GM18511 (cell line): ENCODE measurements around the gene AACS.
A peak's percentile ranks its signal among the peaks of the same experiment; 100 is the strongest.
"Not testable (repeated sequence)": the region's sequence is repeated elsewhere in the genome, so short reads cannot be mapped to it uniquely, and the experiment has no call there.

Experiments used
- ATAC-seq: cut with Tn5 transposase; IDR thresholded peaks from one replicate; pipeline ENCODE4 v1.9.1; 2021; ENCODE audit warnings: mild to moderate bottlenecking, moderate library complexity; ENCODE audit not compliant: unreplicated experiment

Gene AACS

GRCh38 chr12:125065021-125065918 is at the start of gene AACS:
AACS (plus strand) TSS chr12:125065435; CDS start chr12:125065585, 150 bp downstream.
- peak; percentile 94 for ATAC-seq

GRCh38 chr12:125015680-125016310 is 49.4 kb upstream of the AACS start:
- ATAC-seq, result no peak

- ATAC-seq, result no peak
These were observed 47.4 kb upstream of the AACS start for GRCh38 chr12:125017801-125018200.

GRCh38 chr12:125018356-125018755 is 46.9 kb upstream of the AACS start:
- no peak for ATAC-seq

GRCh38 chr12:125021096-125021495 is 44.1 kb upstream of the AACS start:
- no peak for ATAC-seq

- ATAC-seq, result no peak
These were observed 43.5 kb upstream of the AACS start for GRCh38 chr12:125021771-125022170.

GRCh38 chr12:125023065-125023464 is 42.2 kb upstream of the AACS start:
- ATAC-seq, result no peak

DNA sequence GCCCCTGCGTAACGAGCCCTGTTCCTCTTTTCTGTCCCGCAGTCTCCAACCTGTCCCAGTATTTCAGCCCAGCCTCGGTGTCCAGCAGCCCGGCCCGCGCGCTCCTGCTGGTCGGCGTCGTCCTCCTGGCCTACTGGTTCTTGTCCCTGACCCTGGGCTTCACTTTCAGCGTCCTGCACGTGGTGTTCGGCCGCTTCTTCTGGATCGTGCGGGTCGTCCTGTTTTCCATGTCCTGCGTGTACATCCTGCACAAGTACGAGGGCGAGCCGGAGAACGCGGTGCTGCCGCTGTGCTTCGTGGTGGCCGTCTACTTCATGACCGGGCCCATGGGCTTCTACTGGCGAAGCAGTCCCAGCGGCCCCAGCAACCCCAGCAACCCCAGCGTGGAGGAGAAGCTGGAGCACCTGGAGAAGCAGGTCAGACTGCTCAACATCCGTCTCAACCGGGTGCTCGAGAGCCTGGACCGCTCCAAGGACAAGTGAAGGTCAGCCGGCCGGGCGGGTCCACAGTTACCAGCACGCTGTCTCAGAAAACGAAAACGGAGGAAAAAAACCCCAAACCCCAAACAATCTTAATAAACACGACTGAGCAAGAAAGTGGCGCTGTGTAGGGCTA is 40.2 kb upstream of the AACS start:
- ATAC-seq, result no peak

DNA sequence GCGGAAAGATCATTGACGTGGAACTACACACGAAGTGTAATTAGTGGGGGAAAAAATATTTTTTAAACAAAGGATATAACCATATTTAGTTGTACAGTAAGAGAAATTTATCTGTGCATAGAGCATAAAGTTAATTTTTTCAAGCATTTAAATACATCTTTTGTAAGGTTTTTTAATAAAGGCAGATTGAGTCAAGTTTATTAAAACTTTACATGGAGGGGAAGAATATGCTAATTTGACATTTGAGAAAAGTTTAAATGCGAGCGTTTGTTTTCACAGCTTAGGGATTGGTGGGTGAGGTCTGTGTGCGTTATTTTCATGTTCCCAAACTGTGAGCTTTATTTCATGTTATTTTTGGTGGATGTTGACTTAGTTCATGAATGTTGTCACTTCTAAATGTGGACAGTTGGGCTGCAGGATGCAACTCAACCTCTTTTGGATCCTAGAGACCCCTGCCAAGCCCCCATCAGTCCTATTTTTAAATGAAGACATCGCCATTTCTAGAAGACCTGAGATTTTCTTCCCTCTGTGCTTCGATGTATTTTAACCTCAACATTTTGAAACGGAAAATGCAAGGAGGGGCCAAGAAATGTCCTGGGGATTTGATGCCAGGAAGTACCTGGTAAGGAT is 39.5 kb upstream of the AACS start:
- ATAC-seq, result no peak

- ATAC-seq, result no peak
These were observed 37.1 kb upstream of the AACS start for GRCh38 chr12:125028106-125028505.

DNA sequence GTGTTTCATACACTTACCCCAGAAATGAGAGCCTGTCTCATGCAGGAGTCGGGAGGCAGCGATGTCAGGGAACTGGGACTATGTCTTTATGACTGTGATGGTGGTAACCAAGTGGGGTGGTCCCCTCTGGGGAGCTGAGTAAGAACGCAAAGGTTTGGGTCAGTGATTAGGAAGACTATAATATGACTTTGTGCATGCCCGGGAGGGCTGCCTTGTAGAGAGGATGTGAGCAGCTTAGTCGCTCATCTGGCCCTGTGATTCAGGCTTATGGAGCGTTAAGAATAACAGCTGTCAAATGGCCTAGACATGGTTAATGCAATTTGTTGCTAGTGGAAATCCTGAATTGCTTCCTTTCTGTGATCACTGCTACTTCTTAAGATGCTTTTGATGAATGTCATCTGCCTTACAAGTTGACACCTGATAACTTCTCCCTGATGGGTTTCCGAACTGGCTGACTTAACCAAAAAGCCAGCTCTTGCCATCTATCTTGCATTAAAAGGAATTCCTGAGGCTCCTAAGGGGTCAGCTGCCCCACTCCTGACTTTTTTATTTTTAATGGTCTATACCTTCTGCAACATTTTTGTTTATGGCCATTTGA is 35.4 kb upstream of the AACS start:
- ATAC-seq, result no peak

DNA sequence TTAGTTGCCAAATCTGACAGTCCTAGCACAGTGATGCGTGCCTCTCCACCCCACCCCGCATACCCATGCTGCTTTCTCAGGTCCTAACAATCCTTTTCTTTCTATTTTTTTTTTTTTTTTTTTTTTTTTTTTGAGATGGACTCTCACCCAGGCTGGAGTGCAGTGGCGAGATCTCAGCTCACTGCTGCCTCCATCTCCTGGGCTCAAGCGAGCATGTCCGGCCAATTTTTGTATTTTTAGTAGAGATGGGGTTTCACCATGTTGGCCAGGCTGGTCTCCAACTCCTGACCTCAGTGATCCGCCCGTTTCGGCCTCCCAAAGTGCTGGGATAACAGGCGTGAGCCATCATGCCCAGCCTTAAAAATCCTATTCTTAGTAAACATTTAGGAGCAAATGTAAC is 33.8 kb upstream of the AACS start:
- ATAC-seq, result not testable (repeated sequence)

DNA sequence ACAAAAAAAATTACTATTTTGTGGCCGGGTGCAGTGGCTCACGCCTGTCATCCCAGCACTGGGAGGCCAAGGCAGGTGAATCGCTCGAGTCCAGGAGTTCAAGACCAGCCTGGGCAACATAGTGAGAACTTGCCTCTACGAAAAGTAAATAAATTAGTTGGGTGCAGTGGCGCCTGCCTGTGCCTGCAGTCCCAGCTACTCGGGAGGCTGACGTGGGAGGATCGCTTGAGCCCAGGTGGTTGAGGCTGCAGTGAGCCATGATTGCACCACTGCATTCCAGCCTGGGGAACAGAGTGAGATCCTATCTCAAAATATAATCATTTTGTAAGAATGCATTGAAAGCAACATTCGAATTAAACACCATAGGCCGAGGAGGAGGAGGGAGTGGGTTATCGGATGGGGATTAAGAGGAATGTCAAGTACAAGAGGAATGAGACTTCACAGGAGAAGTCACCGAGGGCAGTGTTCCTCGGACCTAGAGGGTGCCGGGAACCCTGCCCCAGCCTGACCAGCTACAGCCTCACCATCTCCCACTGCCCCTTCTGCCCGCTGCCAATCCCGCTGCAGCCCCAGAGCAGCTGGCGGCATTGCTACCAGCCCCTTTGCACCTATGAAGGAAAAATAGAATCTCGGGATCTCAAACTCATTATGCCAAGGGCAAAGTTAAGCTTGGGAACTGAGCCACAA is 32.6 kb upstream of the AACS start:
- ATAC-seq, result no peak

GRCh38 chr12:125033288-125033687 is 31.9 kb upstream of the AACS start:
- ATAC-seq, result no peak

GRCh38 chr12:125038976-125039625 is 26.1 kb upstream of the AACS start:
- ATAC-seq, result no peak

DNA sequence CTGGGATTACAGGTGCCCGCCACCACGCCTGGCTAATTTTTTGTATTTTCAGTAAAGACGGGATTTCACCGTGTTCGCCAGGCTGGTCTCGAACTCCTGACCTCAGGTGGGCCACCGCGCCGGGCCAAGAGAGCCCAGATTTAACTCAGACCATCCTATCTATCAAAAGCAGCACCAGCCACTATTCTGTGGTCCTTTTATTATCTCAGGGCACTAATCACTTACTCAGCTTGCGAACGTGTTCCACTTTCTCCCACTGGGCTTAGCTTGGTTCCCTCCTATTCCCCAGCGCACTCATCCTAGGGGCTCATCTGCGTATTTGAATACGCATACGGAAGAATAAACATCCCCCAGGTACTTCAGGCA is 16.2 kb upstream of the AACS start:
- ATAC-seq, result no peak

GRCh38 chr12:125050446-125050845 is 14.8 kb upstream of the AACS start:
- ATAC-seq, result no peak

DNA sequence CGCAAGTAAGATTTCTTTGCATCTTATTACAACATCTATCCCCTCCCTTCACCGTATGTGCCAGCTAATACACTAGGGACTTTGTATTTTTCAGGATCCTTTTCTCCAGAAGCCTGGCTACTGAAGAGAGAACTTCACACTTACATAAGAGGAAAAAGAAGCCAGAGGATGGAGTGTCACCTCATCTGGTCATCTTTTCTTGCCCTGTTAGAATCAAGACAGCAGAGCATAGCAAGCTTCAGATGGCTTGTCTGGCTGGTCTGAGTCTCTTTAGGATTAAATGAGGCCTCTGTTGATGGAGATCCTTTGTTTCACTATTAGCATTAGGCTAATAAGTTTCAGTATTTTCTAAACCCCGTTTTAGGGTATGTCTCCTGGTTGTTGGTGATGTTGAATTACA is 14.4 kb upstream of the AACS start:
- ATAC-seq, result no peak

DNA sequence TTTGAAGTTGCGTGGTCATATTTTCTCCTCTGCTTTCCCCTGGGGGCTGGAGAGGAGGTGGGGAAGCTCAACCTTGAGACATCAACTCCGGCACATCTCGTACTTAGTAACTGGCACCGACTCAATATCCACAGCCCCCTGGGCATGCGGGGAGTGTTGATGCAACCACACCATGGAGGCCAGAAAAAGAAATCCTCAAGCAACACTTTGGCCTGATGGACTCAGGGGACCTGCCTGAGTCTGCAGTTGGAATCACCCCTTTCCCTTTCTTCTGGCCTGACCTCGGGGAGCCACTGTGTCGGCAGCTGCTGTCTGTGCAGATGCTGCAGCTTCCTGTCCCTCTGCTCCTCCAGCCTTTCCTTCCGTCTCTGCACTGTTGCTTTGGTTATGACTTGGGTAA is 11.4 kb upstream of the AACS start:
- ATAC-seq, result no peak

DNA sequence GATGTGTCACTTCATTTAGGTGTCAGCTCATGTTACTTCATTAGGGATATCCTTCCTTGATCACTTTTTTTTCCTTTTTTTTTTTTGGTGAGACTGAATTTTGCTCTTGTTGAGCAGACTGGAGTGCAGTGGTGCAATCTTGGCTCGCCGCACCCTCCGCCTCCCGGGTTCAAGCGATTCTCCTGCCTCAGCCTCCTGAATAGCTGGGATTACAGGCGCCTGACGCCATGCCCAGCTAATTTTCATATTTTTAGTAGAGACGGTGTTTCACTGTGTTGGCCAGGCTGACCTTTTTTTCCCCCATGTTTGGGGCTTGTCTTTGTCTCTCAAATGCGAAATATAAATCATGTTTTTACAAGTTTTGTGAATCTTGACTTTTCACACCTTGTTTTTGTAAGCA is 9.6 kb upstream of the AACS start:
- ATAC-seq, result no peak
